ENCODE measurements around the gene SPIRE1.

SPIRE1 gene

DNA sequence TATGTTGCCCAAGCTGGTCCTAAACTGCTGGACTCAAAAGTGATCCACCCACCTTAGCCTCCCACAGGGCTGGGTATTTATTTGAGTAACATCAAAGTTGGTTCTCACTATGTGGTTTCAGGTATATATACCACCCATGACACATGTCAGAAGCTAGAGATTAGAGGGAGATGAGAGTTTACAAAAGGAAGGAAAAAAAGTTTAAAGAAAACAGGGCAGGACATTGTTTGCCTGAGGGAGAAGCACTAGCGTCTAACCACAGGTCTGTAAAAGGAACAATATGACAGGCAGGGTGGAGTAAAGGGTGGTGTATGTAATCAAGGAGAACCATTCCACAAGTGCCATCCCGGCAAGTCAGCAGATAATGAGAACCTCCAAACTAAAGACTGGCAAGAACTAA is 36.1 kb upstream of the SPIRE1 start:
- no peak for DNase-seq
- Histone ChIP-seq H3K4me3 (ENCODE audit: control insufficient read depth in 1 of 7, extremely low read depth in 1 of 7, insufficient read depth in 4 of 7, low read depth in 2 of 7, low read length in 6 of 7) (no peak overlapping the region), H3K27ac (ENCODE audit: insufficient read depth in 1 of 2, low read depth in 1 of 2, low read length in 2 of 2, poor library complexity in 1 of 2, severe bottlenecking in 2 of 2) (no peak overlapping the region), H3K36me3 (ENCODE audit: control insufficient read depth in 4 of 4, insufficient read depth in 4 of 4, low read length in 3 of 4) (peaks cover 7 to 35% (median 15%) of the 10 kb centered on the region in 4 experiments), H3K4me1 (ENCODE audit: control extremely low read depth in 1 of 4, control insufficient read depth in 4 of 4, insufficient read depth in 4 of 4, low read length in 3 of 4) (no peaks in the 10 kb centered on the region), H3K9me3 (ENCODE audit: control extremely low read depth in 1 of 5, control insufficient read depth in 4 of 5, insufficient read depth in 2 of 5, low read depth in 1 of 5, low read length in 4 of 5) (no peaks in the 10 kb centered on the region), H3K27me3 (replicated peaks in 2 of 5; ENCODE audit: control insufficient read depth in 4 of 5, insufficient read depth in 5 of 5, low read length in 4 of 5) (no peaks in the 10 kb centered on the region)
- POLR2A ChIA-PET, result no interaction called here
- 83% methylated on average over 1 of the region's 2 CpGs for WGBS (ENCODE audit: insufficient coverage)
- CTCF ChIA-PET, result interaction anchor here (1.2 kb wide), 1 partner anchor 250 kb away, joined by 3 read pairs; no protein-coding TSS in a partner anchor

DNA sequence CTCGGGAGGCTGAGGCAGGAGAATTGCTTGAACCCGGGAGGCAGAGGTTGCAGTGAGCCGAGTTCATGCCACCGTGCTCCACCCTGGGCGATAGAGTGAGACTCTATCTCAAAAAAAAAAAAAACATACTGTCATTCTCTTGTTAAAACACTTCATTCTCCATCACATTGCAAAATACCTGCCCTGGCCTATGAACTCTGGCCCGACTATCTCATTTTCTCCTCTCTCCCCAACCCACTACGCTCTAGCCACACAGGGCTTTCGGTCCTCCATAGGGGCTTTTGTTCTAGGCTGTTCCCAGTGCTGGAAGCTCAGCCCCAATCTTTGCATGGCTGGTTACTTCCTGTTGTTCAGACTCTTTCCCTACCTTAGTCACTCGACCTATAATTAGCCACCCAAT is 34.3 kb upstream of the SPIRE1 start:
- 95% methylated on average over 9 of the region's 9 CpGs for WGBS (ENCODE audit: insufficient coverage)

DNA sequence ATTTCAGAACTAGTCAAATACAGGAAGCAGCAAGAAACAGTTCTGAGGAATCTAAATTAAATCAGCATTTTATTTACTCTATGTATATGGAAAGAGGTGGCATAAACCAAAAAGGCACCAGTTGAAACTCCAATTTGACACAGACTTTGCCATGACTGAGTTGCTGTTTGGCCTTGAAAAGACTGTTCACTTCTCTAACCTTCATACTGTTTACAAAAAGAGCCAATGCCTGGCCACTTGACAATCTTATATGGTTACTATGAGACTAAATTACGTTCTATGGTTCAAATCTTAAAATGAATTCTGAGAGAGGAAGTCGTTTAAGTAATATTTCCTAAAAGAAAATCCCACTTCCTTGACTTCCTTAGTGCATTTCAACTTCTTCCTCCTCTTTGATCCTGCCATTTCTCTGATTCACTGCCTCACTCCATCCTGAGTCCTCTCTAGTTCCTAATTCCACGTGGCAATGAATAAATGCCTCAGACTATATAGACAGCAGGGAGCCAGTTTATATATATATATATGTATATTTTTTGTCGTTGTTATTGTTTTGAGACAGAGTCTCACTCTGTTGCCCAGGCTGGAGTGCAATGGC is 31.4 kb upstream of the SPIRE1 start:
- no CpG with 5 or more reads among the region's 4 CpGs for WGBS (ENCODE audit: insufficient coverage)
- Histone ChIP-seq H3K4me1 (ENCODE audit: control extremely low read depth in 1 of 4, control insufficient read depth in 4 of 4, insufficient read depth in 4 of 4, low read length in 3 of 4) (no peaks in the 10 kb centered on the region), H3K27me3 (replicated peaks in 2 of 5; ENCODE audit: control insufficient read depth in 4 of 5, insufficient read depth in 5 of 5, low read length in 4 of 5) (no peaks in the 10 kb centered on the region), H3K27ac (ENCODE audit: insufficient read depth in 1 of 2, low read depth in 1 of 2, low read length in 2 of 2, poor library complexity in 1 of 2, severe bottlenecking in 2 of 2) (no peak overlapping the region), H3K36me3 (ENCODE audit: control insufficient read depth in 4 of 4, insufficient read depth in 4 of 4, low read length in 3 of 4) (peaks cover 11 to 15% (median 12%) of the 10 kb centered on the region in 4 experiments), H3K9me3 (ENCODE audit: control extremely low read depth in 1 of 5, control insufficient read depth in 4 of 5, insufficient read depth in 2 of 5, low read depth in 1 of 5, low read length in 4 of 5) (no peaks in the 10 kb centered on the region), H3K4me3 (ENCODE audit: control insufficient read depth in 1 of 7, extremely low read depth in 1 of 7, insufficient read depth in 4 of 7, low read depth in 2 of 7, low read length in 6 of 7) (no peak overlapping the region)
- no peak for DNase-seq
- CTCF ChIA-PET, result no interaction called here
- POLR2A ChIA-PET, result no interaction called here

More for the DNA sequence above, 34.3 kb upstream of the SPIRE1 start:
- ChIA-PET POLR2A (interaction anchor here (1.0 kb wide), 1 partner anchor 13 kb away, joined by 3 read pairs; no protein-coding TSS in a partner anchor), CTCF (interaction anchor here (1.0 to 1.3 kb wide), 3 partner anchors 16 to 33 kb away, joined by 3 to 4 read pairs (median 3); no protein-coding TSS in a partner anchor)
- Histone ChIP-seq H3K9me3 (ENCODE audit: control extremely low read depth in 1 of 5, control insufficient read depth in 4 of 5, insufficient read depth in 2 of 5, low read depth in 1 of 5, low read length in 4 of 5) (no peaks in the 10 kb centered on the region), H3K27me3 (replicated peaks in 2 of 5; ENCODE audit: control insufficient read depth in 4 of 5, insufficient read depth in 5 of 5, low read length in 4 of 5) (no peaks in the 10 kb centered on the region), H3K4me1 (ENCODE audit: control extremely low read depth in 1 of 4, control insufficient read depth in 4 of 4, insufficient read depth in 4 of 4, low read length in 3 of 4) (no peaks in the 10 kb centered on the region), H3K27ac (ENCODE audit: insufficient read depth in 1 of 2, low read depth in 1 of 2, low read length in 2 of 2, poor library complexity in 1 of 2, severe bottlenecking in 2 of 2) (no peak overlapping the region), H3K4me3 (ENCODE audit: control insufficient read depth in 1 of 7, extremely low read depth in 1 of 7, insufficient read depth in 4 of 7, low read depth in 2 of 7, low read length in 6 of 7) (no peak overlapping the region), H3K36me3 (ENCODE audit: control insufficient read depth in 4 of 4, insufficient read depth in 4 of 4, low read length in 3 of 4) (peaks cover 7 to 21% (median 14%) of the 10 kb centered on the region in 4 experiments)
- no peak for DNase-seq

DNA sequence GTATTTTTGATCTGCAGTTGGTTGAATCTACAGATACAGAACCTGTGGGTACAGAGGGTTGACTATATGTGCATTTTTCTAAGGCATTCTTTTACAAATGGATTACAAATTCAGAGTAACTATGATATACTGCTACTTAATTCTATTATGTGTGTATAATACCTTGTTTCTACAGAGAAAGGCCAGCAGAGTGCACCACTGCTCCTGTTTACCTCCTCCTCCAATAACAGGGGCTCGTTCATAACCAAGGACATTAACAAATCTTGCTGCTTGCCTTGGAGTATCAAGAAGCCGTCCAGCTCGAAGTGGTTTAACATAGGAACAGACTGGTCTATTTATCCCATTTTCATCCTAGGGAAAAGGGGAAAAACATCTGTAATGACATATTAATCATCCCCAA is 28.2 kb upstream of the SPIRE1 start:
- Histone ChIP-seq H3K36me3 (ENCODE audit: control insufficient read depth in 4 of 4, insufficient read depth in 4 of 4, low read length in 3 of 4) (peaks cover 3 to 12% (median 8%) of the 10 kb centered on the region in 4 experiments), H3K27ac (ENCODE audit: insufficient read depth in 1 of 2, low read depth in 1 of 2, low read length in 2 of 2, poor library complexity in 1 of 2, severe bottlenecking in 2 of 2) (no peak overlapping the region), H3K4me3 (ENCODE audit: control insufficient read depth in 1 of 7, extremely low read depth in 1 of 7, insufficient read depth in 4 of 7, low read depth in 2 of 7, low read length in 6 of 7) (no peak overlapping the region), H3K4me1 (ENCODE audit: control extremely low read depth in 1 of 4, control insufficient read depth in 4 of 4, insufficient read depth in 4 of 4, low read length in 3 of 4) (no peaks in the 10 kb centered on the region), H3K27me3 (replicated peaks in 2 of 5; ENCODE audit: control insufficient read depth in 4 of 5, insufficient read depth in 5 of 5, low read length in 4 of 5) (no peaks in the 10 kb centered on the region), H3K9me3 (ENCODE audit: control extremely low read depth in 1 of 5, control insufficient read depth in 4 of 5, insufficient read depth in 2 of 5, low read depth in 1 of 5, low read length in 4 of 5) (no peaks in the 10 kb centered on the region)
- 40% methylated on average over 1 of the region's 3 CpGs for WGBS (ENCODE audit: insufficient coverage)
- ChIA-PET POLR2A (no interaction called here), CTCF (interaction anchor here (0.9 to 1.3 kb wide), 5 partner anchors 15 to 294 kb away, joined by 3 read pairs; no protein-coding TSS in a partner anchor)
- DNase-seq, result peak; percentile 36 to 69 (median 61)

DNA sequence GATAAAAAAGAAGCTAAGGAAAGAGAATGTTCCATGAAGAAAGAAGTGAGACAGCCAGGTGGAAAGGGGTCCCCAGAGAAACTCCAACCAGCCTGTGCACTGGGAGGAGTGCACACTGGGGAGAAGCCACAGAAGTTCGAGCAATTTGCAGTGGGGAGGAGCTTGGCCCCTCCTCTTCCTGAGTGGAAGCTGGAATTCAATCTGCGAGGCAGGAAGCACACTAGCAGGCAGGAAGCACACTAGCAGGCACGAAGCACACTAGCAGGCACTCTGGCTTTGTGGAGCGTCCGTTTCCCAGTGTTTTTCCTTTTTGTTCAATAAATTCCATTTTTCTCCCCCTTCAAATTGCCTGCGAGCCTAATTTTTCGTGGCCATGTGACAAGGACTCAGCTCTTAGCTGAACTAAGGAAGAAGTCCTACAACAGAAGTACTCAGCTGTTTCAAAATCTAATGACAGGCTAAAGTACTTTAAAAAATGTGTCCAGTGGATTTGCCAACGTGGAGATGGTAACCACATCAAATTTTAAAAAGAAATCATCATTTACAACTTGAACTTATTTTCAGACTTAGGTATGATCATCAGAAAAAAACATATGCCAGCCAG is 21.4 kb upstream of the SPIRE1 start:
- H3K27ac ChIP-seq (ENCODE audit: insufficient read depth in 1 of 2, low read depth in 1 of 2, low read length in 2 of 2, poor library complexity in 1 of 2, severe bottlenecking in 2 of 2), result peak overlapping the region; percentile 28 to 55
- peak overlapping the region; percentile 27 to 76 (median 55) for H3K4me3 ChIP-seq (ENCODE audit: control insufficient read depth in 1 of 7, extremely low read depth in 1 of 7, insufficient read depth in 4 of 7, low read depth in 2 of 7, low read length in 6 of 7)
- no peaks in the 10 kb centered on the region for H3K27me3 ChIP-seq (replicated peaks in 2 of 5; ENCODE audit: control insufficient read depth in 4 of 5, insufficient read depth in 5 of 5, low read length in 4 of 5)
- ChIA-PET CTCF (interaction anchor here (0.8 to 2.8 kb wide), 3 partner anchors 11 to 23 kb away, joined by 3 to 13 read pairs (median 6); partner anchors contain the start of genes CEP76 and PSMG2), POLR2A (interaction anchor here (0.7 to 1.0 kb wide), 2 partner anchors 13 to 23 kb away, joined by 3 to 4 read pairs; partner anchors contain the start of gene CEP76)
- WGBS (ENCODE audit: insufficient coverage), result 0% methylated on average over 6 of the region's 8 CpGs
- peak; percentile 14 to 51 (median 40) for DNase-seq
- H3K4me1 ChIP-seq (ENCODE audit: control extremely low read depth in 1 of 4, control insufficient read depth in 4 of 4, insufficient read depth in 4 of 4, low read length in 3 of 4), result peaks cover 5 to 12% (median 9%) of the 10 kb centered on the region in 4 experiments
- H3K36me3 ChIP-seq (ENCODE audit: control insufficient read depth in 4 of 4, insufficient read depth in 4 of 4, low read length in 3 of 4), result peaks cover 0 to 21% (median 10%) of the 10 kb centered on the region in 4 experiments
- H3K9me3 ChIP-seq (ENCODE audit: control extremely low read depth in 1 of 5, control insufficient read depth in 4 of 5, insufficient read depth in 2 of 5, low read depth in 1 of 5, low read length in 4 of 5), result no peaks in the 10 kb centered on the region

DNA sequence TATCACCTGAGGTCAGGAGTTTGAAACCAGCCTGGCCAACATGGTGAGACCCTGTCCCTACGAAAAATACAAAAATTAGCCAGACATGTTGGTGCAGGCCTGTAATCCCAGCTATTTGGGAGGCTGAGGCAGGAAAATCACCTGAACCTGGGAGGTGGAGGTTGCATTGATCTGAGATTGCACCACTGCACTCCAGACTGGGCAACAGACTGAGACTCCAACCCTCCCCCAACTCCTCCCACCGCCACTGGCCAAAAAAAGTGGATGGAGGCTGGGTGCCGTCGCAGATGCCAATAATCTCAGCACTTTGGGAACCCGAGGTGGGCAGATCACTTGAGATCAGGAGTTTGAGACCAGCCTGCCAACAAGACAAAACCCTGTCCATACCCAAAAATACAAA is 10.1 kb upstream of the SPIRE1 start:
- peaks cover 0 to 4% (median under 1%) of the 10 kb centered on the region in 4 experiments for H3K36me3 ChIP-seq (ENCODE audit: control insufficient read depth in 4 of 4, insufficient read depth in 4 of 4, low read length in 3 of 4)
- H3K4me1 ChIP-seq (ENCODE audit: control extremely low read depth in 1 of 4, control insufficient read depth in 4 of 4, insufficient read depth in 4 of 4, low read length in 3 of 4), result no peaks in the 10 kb centered on the region
- no peak overlapping the region for H3K4me3 ChIP-seq (ENCODE audit: control insufficient read depth in 1 of 7, extremely low read depth in 1 of 7, insufficient read depth in 4 of 7, low read depth in 2 of 7, low read length in 6 of 7)
- H3K27ac ChIP-seq (ENCODE audit: insufficient read depth in 1 of 2, low read depth in 1 of 2, low read length in 2 of 2, poor library complexity in 1 of 2, severe bottlenecking in 2 of 2), result no peak overlapping the region
- H3K27me3 ChIP-seq (replicated peaks in 2 of 5; ENCODE audit: control insufficient read depth in 4 of 5, insufficient read depth in 5 of 5, low read length in 4 of 5), result no peaks in the 10 kb centered on the region
- 100% methylated on average over 2 of the region's 5 CpGs for WGBS (ENCODE audit: insufficient coverage)
- POLR2A ChIA-PET, result interaction anchor here (0.6 kb wide), 1 partner anchor 491 kb away, joined by 3 read pairs; no protein-coding TSS in a partner anchor
- no peaks in the 10 kb centered on the region for H3K9me3 ChIP-seq (ENCODE audit: control extremely low read depth in 1 of 5, control insufficient read depth in 4 of 5, insufficient read depth in 2 of 5, low read depth in 1 of 5, low read length in 4 of 5)
- DNase-seq, result no peak
- CTCF ChIA-PET, result interaction anchor here (0.7 kb wide), 1 partner anchor 599 kb away, joined by 3 read pairs; no protein-coding TSS in a partner anchor

Measured in common myeloid progenitor, CD34-positive (primary cell).